ENCODE results near the gene DPP10.

The DPP10 gene

GRCh38 chr2:114800371-114800770 lies 357.9 kb downstream of the DPP10 start:
- H3K27ac ChIP-seq (ENCODE audit: low read depth, low read length): no peak overlapping the region

GRCh38 chr2:114805195-114805594 lies 362.8 kb downstream of the DPP10 start:
- Histone ChIP-seq H3K36me3 (ENCODE audit: control insufficient read depth, insufficient read depth, low read length) (no peaks in the 10 kb centered on the region), H3K4me1 (ENCODE audit: control insufficient read depth, insufficient read depth, low read length) (no peaks in the 10 kb centered on the region), H3K27me3 (ENCODE audit: control insufficient read depth, insufficient read depth, low read length) (no peaks in the 10 kb centered on the region), H3K27ac (ENCODE audit: low read depth, low read length) (no peak overlapping the region), H3K9ac (ENCODE audit: low read length) (no peak overlapping the region), H3K4me3 (ENCODE audit: low read length) (no peak overlapping the region)

More at GRCh38 chr2:114800371-114800770, 357.9 kb downstream of the DPP10 start:
- Histone ChIP-seq H3K9ac (ENCODE audit: low read length) (no peak overlapping the region), H3K27me3 (ENCODE audit: control insufficient read depth, insufficient read depth, low read length) (no peaks in the 10 kb centered on the region), H3K4me3 (ENCODE audit: low read length) (no peak overlapping the region), H3K4me1 (ENCODE audit: control insufficient read depth, insufficient read depth, low read length) (no peaks in the 10 kb centered on the region), H3K36me3 (ENCODE audit: control insufficient read depth, insufficient read depth, low read length) (no peaks in the 10 kb centered on the region)

GRCh38 chr2:114810092-114810491 lies 367.7 kb downstream of the DPP10 start:
- H3K27ac ChIP-seq (ENCODE audit: low read depth, low read length): no peak overlapping the region
- no peaks in the 10 kb centered on the region for H3K4me1 ChIP-seq (ENCODE audit: control insufficient read depth, insufficient read depth, low read length)
- no peak overlapping the region for H3K9ac ChIP-seq (ENCODE audit: low read length)
- H3K36me3 ChIP-seq (ENCODE audit: control insufficient read depth, insufficient read depth, low read length): no peaks in the 10 kb centered on the region
- no peaks in the 10 kb centered on the region for H3K27me3 ChIP-seq (ENCODE audit: control insufficient read depth, insufficient read depth, low read length)
- no peak overlapping the region for H3K4me3 ChIP-seq (ENCODE audit: low read length)

GRCh38 chr2:114812261-114812660 lies 369.8 kb downstream of the DPP10 start:
- no peaks in the 10 kb centered on the region for H3K27me3 ChIP-seq (ENCODE audit: control insufficient read depth, insufficient read depth, low read length)
- no peaks in the 10 kb centered on the region for H3K36me3 ChIP-seq (ENCODE audit: control insufficient read depth, insufficient read depth, low read length)
- no peak overlapping the region for H3K9ac ChIP-seq (ENCODE audit: low read length)
- no peak overlapping the region for H3K27ac ChIP-seq (ENCODE audit: low read depth, low read length)
- no peaks in the 10 kb centered on the region for H3K4me1 ChIP-seq (ENCODE audit: control insufficient read depth, insufficient read depth, low read length)
- no peak overlapping the region for H3K4me3 ChIP-seq (ENCODE audit: low read length)

- no peak overlapping the region for H3K27ac ChIP-seq (ENCODE audit: low read depth, low read length)
- H3K27me3 ChIP-seq (ENCODE audit: control insufficient read depth, insufficient read depth, low read length): no peaks in the 10 kb centered on the region
- no peak overlapping the region for H3K4me3 ChIP-seq (ENCODE audit: low read length)
- H3K36me3 ChIP-seq (ENCODE audit: control insufficient read depth, insufficient read depth, low read length): no peaks in the 10 kb centered on the region
- no peak overlapping the region for H3K9ac ChIP-seq (ENCODE audit: low read length)
- H3K4me1 ChIP-seq (ENCODE audit: control insufficient read depth, insufficient read depth, low read length): no peaks in the 10 kb centered on the region
These were observed 371.9 kb downstream of the DPP10 start for GRCh38 chr2:114814355-114814754.

GRCh38 chr2:114821055-114821454 lies 378.6 kb downstream of the DPP10 start:
- no peaks in the 10 kb centered on the region for H3K36me3 ChIP-seq (ENCODE audit: control insufficient read depth, insufficient read depth, low read length)
- no peaks in the 10 kb centered on the region for H3K27me3 ChIP-seq (ENCODE audit: control insufficient read depth, insufficient read depth, low read length)
- H3K9ac ChIP-seq (ENCODE audit: low read length): no peak overlapping the region
- H3K4me1 ChIP-seq (ENCODE audit: control insufficient read depth, insufficient read depth, low read length): no peaks in the 10 kb centered on the region
- no peak overlapping the region for H3K4me3 ChIP-seq (ENCODE audit: low read length)
- no peak overlapping the region for H3K27ac ChIP-seq (ENCODE audit: low read depth, low read length)

GRCh38 chr2:114843963-114844362 lies 401.5 kb downstream of the DPP10 start:
- H3K9ac ChIP-seq (ENCODE audit: low read length): no peak overlapping the region
- H3K4me3 ChIP-seq (ENCODE audit: low read length): no peak overlapping the region
- H3K27me3 ChIP-seq (ENCODE audit: control insufficient read depth, insufficient read depth, low read length): no peaks in the 10 kb centered on the region
- no peaks in the 10 kb centered on the region for H3K4me1 ChIP-seq (ENCODE audit: control insufficient read depth, insufficient read depth, low read length)
- no peaks in the 10 kb centered on the region for H3K36me3 ChIP-seq (ENCODE audit: control insufficient read depth, insufficient read depth, low read length)
- H3K27ac ChIP-seq (ENCODE audit: low read depth, low read length): no peak overlapping the region

- Histone ChIP-seq H3K36me3 (ENCODE audit: control insufficient read depth, insufficient read depth, low read length) (no peaks in the 10 kb centered on the region), H3K4me1 (ENCODE audit: control insufficient read depth, insufficient read depth, low read length) (no peaks in the 10 kb centered on the region), H3K9ac (ENCODE audit: low read length) (no peak overlapping the region), H3K27me3 (ENCODE audit: control insufficient read depth, insufficient read depth, low read length) (no peaks in the 10 kb centered on the region), H3K4me3 (ENCODE audit: low read length) (no peak overlapping the region), H3K27ac (ENCODE audit: low read depth, low read length) (no peak overlapping the region)
These were observed 414.8 kb downstream of the DPP10 start for GRCh38 chr2:114857196-114857595.

GRCh38 chr2:114859726-114860510 lies 417.5 kb downstream of the DPP10 start:
- Histone ChIP-seq H3K4me1 (ENCODE audit: control insufficient read depth, insufficient read depth, low read length) (no peaks in the 10 kb centered on the region), H3K9ac (ENCODE audit: low read length) (no peak overlapping the region), H3K36me3 (ENCODE audit: control insufficient read depth, insufficient read depth, low read length) (no peaks in the 10 kb centered on the region), H3K27ac (ENCODE audit: low read depth, low read length) (no peak overlapping the region), H3K27me3 (ENCODE audit: control insufficient read depth, insufficient read depth, low read length) (no peaks in the 10 kb centered on the region), H3K4me3 (ENCODE audit: low read length) (no peak overlapping the region)

GRCh38 chr2:114862243-114862642 lies 419.8 kb downstream of the DPP10 start:
- Histone ChIP-seq H3K36me3 (ENCODE audit: control insufficient read depth, insufficient read depth, low read length) (no peaks in the 10 kb centered on the region), H3K4me1 (ENCODE audit: control insufficient read depth, insufficient read depth, low read length) (no peaks in the 10 kb centered on the region), H3K9ac (ENCODE audit: low read length) (no peak overlapping the region), H3K27me3 (ENCODE audit: control insufficient read depth, insufficient read depth, low read length) (no peaks in the 10 kb centered on the region), H3K4me3 (ENCODE audit: low read length) (no peak overlapping the region), H3K27ac (ENCODE audit: low read depth, low read length) (no peak overlapping the region)

- no peaks in the 10 kb centered on the region for H3K4me1 ChIP-seq (ENCODE audit: control insufficient read depth, insufficient read depth, low read length)
- no peaks in the 10 kb centered on the region for H3K27me3 ChIP-seq (ENCODE audit: control insufficient read depth, insufficient read depth, low read length)
- H3K27ac ChIP-seq (ENCODE audit: low read depth, low read length): no peak overlapping the region
- H3K36me3 ChIP-seq (ENCODE audit: control insufficient read depth, insufficient read depth, low read length): no peaks in the 10 kb centered on the region
- no peak overlapping the region for H3K4me3 ChIP-seq (ENCODE audit: low read length)
- no peak overlapping the region for H3K9ac ChIP-seq (ENCODE audit: low read length)
These were observed 422.5 kb downstream of the DPP10 start for GRCh38 chr2:114864901-114865300.

GRCh38 chr2:114880046-114880445 lies 437.6 kb downstream of the DPP10 start:
- Histone ChIP-seq H3K4me1 (ENCODE audit: control insufficient read depth, insufficient read depth, low read length) (no peaks in the 10 kb centered on the region), H3K9ac (ENCODE audit: low read length) (no peak overlapping the region), H3K27me3 (ENCODE audit: control insufficient read depth, insufficient read depth, low read length) (no peaks in the 10 kb centered on the region), H3K27ac (ENCODE audit: low read depth, low read length) (no peak overlapping the region), H3K36me3 (ENCODE audit: control insufficient read depth, insufficient read depth, low read length) (no peaks in the 10 kb centered on the region), H3K4me3 (ENCODE audit: low read length) (no peak overlapping the region)

GRCh38 chr2:114919985-114920384 lies 477.5 kb downstream of the DPP10 start:
- Histone ChIP-seq H3K4me1 (ENCODE audit: control insufficient read depth, insufficient read depth, low read length) (no peaks in the 10 kb centered on the region), H3K27me3 (ENCODE audit: control insufficient read depth, insufficient read depth, low read length) (no peaks in the 10 kb centered on the region), H3K4me3 (ENCODE audit: low read length) (no peak overlapping the region), H3K27ac (ENCODE audit: low read depth, low read length) (no peak overlapping the region), H3K36me3 (ENCODE audit: control insufficient read depth, insufficient read depth, low read length) (no peaks in the 10 kb centered on the region), H3K9ac (ENCODE audit: low read length) (no peak overlapping the region)

All from rectal smooth muscle tissue (tissue), 1 donor.